Panc1 (cell line): Measurements from ENCODE around the gene PRL. TPM values are rescaled to one million over a fixed set of nuclear protein-coding genes. Genes with fewer than 3 reads are reported as not detected.

ENCODE experiments used
- ATAC-seq: fragments of 200-7000 bp; cut with Tn5 transposase; 2 replicates; pipeline ENCODE4 v1.9.1; 2020; ENCODE audit warnings: mild to moderate bottlenecking, moderate library complexity
- BruUV-seq: library from RNA; stranded (reverse); fragments of 400-500 nt; replicated peaks from 2 replicates; lab custom pipeline; 2021; lab: Mats Ljungman, UMichigan
- CTCF ChIA-PET: fragments of 300-600 bp; sonication (Branson Sonifier 250); formaldehyde crosslinking; loops from one replicate; lab custom pipeline; 2022; ENCODE audit warnings: antibody characterized with exemption; lab: Charles Lee
- POLR2A ChIA-PET: fragments of 300-600 bp; sonication (Branson Sonifier 250); formaldehyde crosslinking; loops from one replicate; lab custom pipeline; 2022; ENCODE audit warnings: antibody characterized with exemption; lab: Charles Lee
- DNase-seq: peaks from one replicate; pipeline ENCODE4 v3.0.0-alpha.2; 2010; ENCODE audit warnings: low read depth, low spot score
- H3K27ac ChIP-seq: 2 replicates; pipeline ENCODE4 v1.5.1; 2011; ENCODE audit warnings: mild to moderate bottlenecking, low read length, inconsistent platforms
- H3K27me3 ChIP-seq: fragments of 200-500 bp; sonication (Bioruptor generic); 2 replicates; pipeline ENCODE4 v1.6.0; 2014; ENCODE audit warnings: low read length, inconsistent platforms; ENCODE audit not compliant: control insufficient read depth, insufficient read depth
- H3K36me3 ChIP-seq: fragments of 200-500 bp; sonication (Bioruptor generic); 2 replicates; pipeline ENCODE4 v1.5.1; 2014; ENCODE audit warnings: inconsistent platforms, mild to moderate bottlenecking, low read length, moderate library complexity; ENCODE audit not compliant: control insufficient read depth, insufficient read depth
- H3K4me1 ChIP-seq: 2 replicates; pipeline ENCODE4 v1.5.1; 2011; ENCODE audit warnings: inconsistent platforms, mild to moderate bottlenecking, low read length, moderate library complexity; ENCODE audit not compliant: control insufficient read depth, insufficient read depth
- H3K4me3 ChIP-seq, 2 experiments: 2 replicates each; pipeline ENCODE4 v1.5.1; 2011 to 2012; ENCODE audit warnings: low read depth in 2 of 2, low read length in 2 of 2, mild to moderate bottlenecking in 2 of 2, inconsistent platforms in 1 of 2, moderate library complexity in 1 of 2
- H3K9me3 ChIP-seq: fragments of 200-500 bp; sonication (Bioruptor generic); 2 replicates; pipeline ENCODE4 v1.5.1; 2014; ENCODE audit warnings: low read depth, mild to moderate bottlenecking, inconsistent platforms, low read length, moderate library complexity; ENCODE audit not compliant: control insufficient read depth, insufficient read depth
- CTCF ChIP-seq: fragments of 450-650 bp; IDR thresholded peaks from 2 replicates; pipeline ENCODE4 v1.5.1; 2017; ENCODE audit warnings: mild to moderate bottlenecking
- POLR2AphosphoS5 ChIP-seq: IDR thresholded peaks from 2 replicates; pipeline ENCODE4 v1.6.1; 2012; ENCODE audit warnings: mild to moderate bottlenecking, low read depth, low read length, moderate library complexity
- REST ChIP-seq, 2 experiments: IDR thresholded peaks; 2 replicates each; pipeline ENCODE4 v1.6.1; 2011 to 2012; ENCODE audit warnings: low read depth in 2 of 2, control low read depth in 1 of 2, low read length in 1 of 2, mild to moderate bottlenecking in 1 of 2, moderate library complexity in 1 of 2; ENCODE audit not compliant: insufficient read depth in 1 of 2
- SIN3A ChIP-seq: IDR thresholded peaks from 2 replicates; pipeline ENCODE4 v1.6.1; 2012; ENCODE audit warnings: low read depth, mild to moderate bottlenecking, low read length, moderate library complexity, borderline replicate concordance; ENCODE audit not compliant: insufficient read depth
- TCF7L2 ChIP-seq: IDR thresholded peaks from 2 replicates; pipeline ENCODE4 v1.6.1; 2011; ENCODE audit warnings: mild to moderate bottlenecking, low read depth, low read length, inconsistent platforms
- in situ Hi-C: cut with HindIII; loops from 2 replicates; pipeline ENCODE4 v1.10.0; 2016; ENCODE audit warnings: low sequenced_read_pairs, low pct_unique_long_range_greater_than_20kb
- intact Hi-C: fragments of 100-400 bp; cut with micrococcal nuclease; formaldehyde crosslinking; loops from one replicate; pipeline ENCODE4 v1.10.0; 2022; ENCODE audit not compliant: unreplicated experiment
- total RNA-seq: library from RNA; stranded (reverse); gene quantifications from one replicate; pipeline ENCODE4 v1.2.1, GENCODE V29; 2021; ENCODE audit not compliant: unreplicated experiment

PRL gene
- total RNA-seq, 1 experiment from 2014 or later: not detected

DNA sequence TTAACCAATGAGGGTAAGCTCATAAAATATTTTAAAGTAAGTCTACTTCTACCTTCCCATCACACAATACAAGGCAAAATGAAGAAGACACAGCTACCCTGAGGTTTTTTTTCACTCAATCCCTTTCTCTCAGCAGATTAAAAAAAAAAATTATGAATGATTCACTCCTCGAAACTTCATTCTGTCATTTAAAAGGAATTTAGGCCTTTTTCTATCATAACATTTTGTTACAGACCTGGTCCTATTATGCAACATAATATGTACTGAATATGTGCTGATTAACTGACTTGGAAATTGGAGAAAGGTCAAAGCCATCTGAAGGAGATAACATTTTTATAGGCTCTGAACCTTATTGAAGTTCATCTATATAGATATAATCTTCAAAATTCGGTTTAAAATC lies 45.5 kb downstream of the PRL start:
- no peaks in the 10 kb centered on the region for H3K36me3 ChIP-seq
- no peaks in the 10 kb centered on the region for H3K27me3 ChIP-seq
- H3K9me3 ChIP-seq: no peaks in the 10 kb centered on the region
- POLR2A ChIA-PET: no interaction called here
- no peak overlapping the region for H3K4me3 ChIP-seq
- CTCF ChIA-PET: no interaction called here
- intact Hi-C loops: no loop called here
- BruUV-seq: no TSS peak
- TF ChIP-seq SIN3A (no peak), REST (IDR thresholded peaks at IDR 0.05; ENCODE audit: insufficient read depth in 1 of 2, low read depth in 2 of 2, low read length in 1 of 2) (no peak), TCF7L2 (no peak), POLR2AphosphoS5 (no peak), CTCF (no peak)
- no peaks in the 10 kb centered on the region for H3K4me1 ChIP-seq
- in situ Hi-C loops: no loop called here
- no peak for ATAC-seq
- no peak for DNase-seq
- no peak overlapping the region for H3K27ac ChIP-seq

DNA sequence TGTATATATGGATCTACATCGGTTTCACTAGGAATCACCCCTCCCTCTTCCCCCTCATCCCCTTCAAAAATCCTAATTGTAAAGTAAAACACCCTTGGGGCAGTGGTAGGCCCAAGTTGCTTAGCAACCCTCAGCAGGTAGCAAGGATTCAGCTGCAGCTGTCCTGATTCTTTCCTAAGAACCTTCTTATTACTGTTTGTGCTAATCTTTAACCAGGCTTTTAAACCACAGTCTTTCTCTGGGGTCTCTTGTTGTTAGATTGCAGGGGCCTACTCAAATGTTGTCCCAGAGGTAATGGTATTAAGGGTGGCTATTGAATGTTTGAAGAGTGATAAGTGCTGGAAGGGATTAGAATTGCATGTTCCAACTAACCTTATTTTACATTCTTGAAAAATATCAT lies 46.4 kb downstream of the PRL start:
- no peaks in the 10 kb centered on the region for H3K27me3 ChIP-seq
- intact Hi-C loops (no loop called here), in situ Hi-C loops (no loop called here)
- CTCF ChIA-PET: no interaction called here
- no TSS peak for BruUV-seq
- POLR2A ChIA-PET: no interaction called here
- no peak overlapping the region for H3K4me3 ChIP-seq
- DNase-seq (no peak), ATAC-seq (no peak)
- H3K9me3 ChIP-seq: no peaks in the 10 kb centered on the region
- no peak for TF ChIP-seq CTCF
- TF ChIP-seq TCF7L2: no peak
- no peak for TF ChIP-seq POLR2AphosphoS5
- TF ChIP-seq SIN3A: no peak
- TF ChIP-seq REST (IDR thresholded peaks at IDR 0.05; ENCODE audit: insufficient read depth in 1 of 2, low read depth in 2 of 2, low read length in 1 of 2): no peak
- H3K27ac ChIP-seq: no peak overlapping the region
- H3K36me3 ChIP-seq: no peaks in the 10 kb centered on the region
- H3K4me1 ChIP-seq: no peaks in the 10 kb centered on the region
